Spleen (tissue), 11 donors: Measurements from ENCODE around the gene CTBP1. TPM values are rescaled to one million over a fixed set of nuclear protein-coding genes. Genes with fewer than 3 reads are reported as not detected.

Experiments
- DNase-seq: peaks from one replicate; pipeline ENCODE4 v3.0.0-alpha.2; 2020
- H3K27ac ChIP-seq, 8 donors: fragments of 200-600 bp; sonication (generic) in 7 of 8; 1 replicate in 4 of 8; 2 replicates in 4 of 8; pipeline versions ENCODE4 v1.5.0 to v1.8.0; 2016 to 2021; ENCODE audit warnings: inconsistent platforms in 4 of 8, mild to moderate bottlenecking in 4 of 8, moderate library complexity in 1 of 8
- H3K27me3 ChIP-seq, 7 donors: fragments of 200-600 bp; sonication (generic) in 6 of 7; replicated peaks in 1 of 7; 1 replicate in 4 of 7; 2 replicates in 3 of 7; pipeline versions ENCODE4 v1.5.0 to v1.8.0; 2016 to 2021; ENCODE audit warnings: inconsistent platforms in 3 of 7, mild to moderate bottlenecking in 1 of 7
- H3K36me3 ChIP-seq, 6 donors: fragments of 200-600 bp; sonication (generic) in 5 of 6; 1 replicate in 4 of 6; 2 replicates in 2 of 6; pipeline versions ENCODE4 v1.5.0 to v1.8.0; 2016 to 2021; ENCODE audit warnings: inconsistent platforms in 2 of 6
- H3K4me1 ChIP-seq, 6 donors: fragments of 200-600 bp; sonication (generic) in 5 of 6; 1 replicate in 3 of 6; 2 replicates in 3 of 6; pipeline versions ENCODE4 v1.5.0 to v1.8.0; 2016 to 2021; ENCODE audit warnings: inconsistent platforms in 3 of 6
- H3K4me3 ChIP-seq, 8 donors: fragments of 200-600 bp; sonication (generic) in 7 of 8; 1 replicate in 4 of 8; 2 replicates in 4 of 8; pipeline versions ENCODE4 v1.5.0 to v1.8.0; 2016 to 2021; ENCODE audit warnings: inconsistent platforms in 4 of 8, mild to moderate bottlenecking in 4 of 8, moderate library complexity in 2 of 8
- H3K9me3 ChIP-seq, 8 donors: fragments of 200-600 bp; sonication (generic) in 7 of 8; 1 replicate in 4 of 8; 2 replicates in 4 of 8; pipeline versions ENCODE4 v1.5.0 to v1.8.0; 2016 to 2021; ENCODE audit warnings: inconsistent platforms in 4 of 8
- CTCF ChIP-seq, 11 experiments: fragments of 200-600 bp in 7 of 11; fragments of 450-650 bp in 4 of 11; sonication (generic) in 4 of 11; IDR thresholded peaks in 8 of 11; conservative IDR thresholded peaks in 3 of 11; 1 replicate in 7 of 11; 2 replicates in 4 of 11; pipeline versions ENCODE4 v1.4.0 to v1.8.0; 2016 to 2021; ENCODE audit warnings: antibody characterized with exemption in 11 of 11, inconsistent platforms in 4 of 11, mild to moderate bottlenecking in 1 of 11
- POLR2A ChIP-seq, 3 donors: fragments of 450-650 bp; IDR thresholded peaks; one replicate each; pipeline ENCODE4 v1.5.1; 2017; ENCODE audit warnings: antibody characterized with exemption in 3 of 3, mild to moderate bottlenecking in 1 of 3
- POLR2AphosphoS5 ChIP-seq, 3 donors: sonication (generic); formaldehyde crosslinking; IDR thresholded peaks; one replicate each; pipeline ENCODE4 v1.5.1; 2017; ENCODE audit warnings: antibody characterized with exemption in 3 of 3
- WGBS, 5 donors: extraction: QIAGEN DNeasy Blood & Tissue Kit in 3 of 5; methylation state at CpG; one replicate each; pipeline versions ENCODE4 v1.1.5 to v1.1.7; 2013 to 2018; 5-methylcytosine and 5-hydroxymethylcytosine counted together
- intact Hi-C: fragments of 100-400 bp; cut with DNase I; formaldehyde crosslinking; loops from one replicate; pipeline ENCODE4 v1.15.0; 2023; ENCODE audit warnings: low total_unique reads
- polyA plus RNA-seq, 3 donors: library from polyadenylated mRNA; stranded (reverse); fragments of 200-250 nt; gene quantifications; one replicate each; pipeline ENCODE4 v1.2.1, GENCODE V29; 2013
- total RNA-seq, 7 donors: library from RNA; depleted of rRNA in 3 of 7; stranded (reverse); fragments of >200 nt in 3 of 7; fragmentation: NEBNext Ultra II Directional in 4 of 7; extraction: Animal tissue kit (Norgen Biotek cat#: 25700) in 4 of 7; gene quantifications; one replicate each; pipeline versions ENCODE4 v1.1.0 to v1.2.1, GENCODE V29; 2016 to 2021
- donor health status: healthy with polysubstance abuse.
- donor health status: DM: no; HTN: no; CAD: no; lungs with moderate emphysema.
- donor health status: DM: no; HTN: no; CAD: no.
- donor health status: Bipolar disorder and iron deficiency.
- donor health status: healthy.
- donor health status: DM: no; HTN: no; CAD: no.
- donor health status: DM: yes; HTN: yes; CAD: no.

The CTBP1 gene
- total and polyA plus RNA-seq, 10 donors, result 101 to 226 (median 187) TPM

- TF ChIP-seq POLR2AphosphoS5 (IDR thresholded peaks at IDR 0.05) (peak in 1 of 3 donors; percentile 8), POLR2A (IDR thresholded peaks at IDR 0.05) (no peak)
- Histone ChIP-seq H3K4me1 (peaks cover 12 to 93% (median 59%) of the 10 kb centered on the region in 6 donors), H3K27ac (no peak overlapping the region), H3K9me3 (no peaks in the 10 kb centered on the region), H3K36me3 (peaks cover 0 to 82% (median 56%) of the 10 kb centered on the region in 6 donors), H3K4me3 (no peak overlapping the region), H3K27me3 (no peaks in the 10 kb centered on the region)
- DNase-seq, result peak; percentile 62
- 79 to 92% (median 85%) methylated on average over 7 to 10 of the region's 10 CpGs for WGBS, 5 donors
- intact Hi-C loops, result no loop called here
Observed at GRCh38 chr4:1210971-1211370, 38.0 kb downstream of the CTBP1 start.

- peaks cover 0 to 76% (median 50%) of the 10 kb centered on the region in 6 donors for H3K36me3 ChIP-seq
- no peaks in the 10 kb centered on the region for H3K27me3 ChIP-seq
- TF ChIP-seq POLR2AphosphoS5 (IDR thresholded peaks at IDR 0.05) (no peak), POLR2A (IDR thresholded peaks at IDR 0.05) (no peak), CTCF (IDR thresholded peaks at IDR 0.05 in 8 of 11, conservative IDR thresholded peaks at IDR 0.05 in 3 of 11) (no peak)
- H3K4me3 ChIP-seq, result no peak overlapping the region
- H3K4me1 ChIP-seq, result peaks cover 16 to 93% (median 59%) of the 10 kb centered on the region in 6 donors
- DNase-seq, result peak; percentile 66
- intact Hi-C loops, result no loop called here
- WGBS, 5 donors, result 86 to 91% (median 88%) methylated on average over 16 to 22 of the region's 22 CpGs
- no peaks in the 10 kb centered on the region for H3K9me3 ChIP-seq
- H3K27ac ChIP-seq, result peak overlapping the region in 4 of 8 donors; percentile 43 to 74 (median 60)
Observed at GRCh38 chr4:1210241-1210841, 38.6 kb downstream of the CTBP1 start.

DNA sequence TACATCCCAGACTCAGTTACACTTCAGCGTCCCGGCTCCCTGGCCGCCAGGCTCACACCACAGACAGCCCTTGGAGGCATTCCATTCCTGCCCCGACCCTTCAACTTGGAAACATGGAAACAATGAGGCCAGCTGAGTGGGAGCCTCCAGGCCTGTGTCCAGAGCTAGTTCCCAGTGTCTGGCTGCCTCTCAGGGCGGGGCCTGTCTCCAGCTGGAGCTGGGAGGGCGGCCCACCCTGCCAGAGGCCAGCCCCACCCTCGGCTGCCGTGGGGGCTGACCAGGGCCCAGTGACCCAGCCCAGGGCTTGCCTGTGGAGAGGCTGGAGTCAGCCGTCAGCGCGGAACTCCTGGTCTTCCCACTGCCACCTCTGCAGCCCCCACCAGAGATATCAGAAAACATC, 39.1 kb downstream of the CTBP1 start:
- Histone ChIP-seq H3K27ac (peak overlapping the region in 5 of 8 donors; percentile 43 to 74 (median 57)), H3K4me3 (no peak overlapping the region), H3K27me3 (no peaks in the 10 kb centered on the region), H3K4me1 (peaks cover 17 to 93% (median 59%) of the 10 kb centered on the region in 6 donors), H3K9me3 (no peaks in the 10 kb centered on the region), H3K36me3 (peaks cover 0 to 70% (median 45%) of the 10 kb centered on the region in 6 donors)
- 59 to 100% (median 73%) methylated on average over 1 to 11 of the region's 11 CpGs for WGBS, 5 donors
- intact Hi-C loops, result no loop called here
- TF ChIP-seq POLR2A (IDR thresholded peaks at IDR 0.05), result no peak
- peak; percentile 60 to 79 (median 65) for TF ChIP-seq POLR2AphosphoS5 (IDR thresholded peaks at IDR 0.05)
- no peak for TF ChIP-seq CTCF (IDR thresholded peaks at IDR 0.05 in 8 of 11, conservative IDR thresholded peaks at IDR 0.05 in 3 of 11)
- DNase-seq, result peak; percentile 76

DNA sequence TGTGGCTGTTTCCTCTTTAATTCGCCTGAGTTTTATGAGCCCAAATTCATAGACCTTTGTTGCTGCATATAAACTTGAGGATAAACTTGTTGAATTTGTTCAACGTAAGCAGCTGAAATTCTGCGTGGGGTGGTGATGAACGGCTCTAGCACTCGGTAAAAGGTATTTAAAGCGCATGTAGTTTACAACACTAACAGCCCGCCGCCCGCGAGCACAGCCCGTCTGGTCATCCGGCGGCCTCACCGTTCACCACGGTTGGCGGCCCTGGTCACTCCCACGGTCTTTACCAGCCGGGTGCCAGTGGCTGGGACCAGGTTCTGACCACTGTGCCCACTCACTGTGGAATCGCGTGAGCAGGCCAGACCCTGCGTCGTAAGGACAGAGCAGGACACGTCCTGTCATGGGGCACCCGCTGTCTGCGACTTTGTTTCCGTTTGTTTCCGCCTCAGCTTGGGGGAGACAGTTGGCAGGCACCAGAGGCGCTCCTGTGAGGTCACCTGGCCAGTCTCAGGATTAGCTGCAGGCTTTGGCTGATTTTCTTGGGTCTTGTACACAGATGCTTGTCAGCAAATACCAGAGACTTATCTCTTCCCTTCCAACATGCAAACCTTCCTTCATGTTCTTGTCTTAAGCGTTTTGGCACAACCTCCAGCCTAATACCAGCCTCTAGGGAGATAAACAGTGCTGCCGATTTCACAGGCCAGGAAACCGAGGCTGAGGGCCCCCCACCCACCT, 39.8 kb downstream of the CTBP1 start:
- Histone ChIP-seq H3K27ac (peak overlapping the region in 6 of 8 donors; percentile 27 to 74 (median 58)), H3K27me3 (no peaks in the 10 kb centered on the region), H3K9me3 (no peaks in the 10 kb centered on the region), H3K4me3 (no peak overlapping the region), H3K36me3 (peaks cover 0 to 64% (median 38%) of the 10 kb centered on the region in 6 donors), H3K4me1 (peaks cover 17 to 93% (median 60%) of the 10 kb centered on the region in 6 donors)
- DNase-seq, result peak; percentile 70
- TF ChIP-seq POLR2AphosphoS5 (IDR thresholded peaks at IDR 0.05) (peak in 1 of 3 donors; percentile 47), POLR2A (IDR thresholded peaks at IDR 0.05) (no peak)
- 78 to 89% (median 84%) methylated on average over 28 to 31 of the region's 31 CpGs for WGBS, 5 donors
- intact Hi-C loops, result no loop called here
